Measurements from ENCODE around the gene DMRT2.

DMRT2 gene

DNA sequence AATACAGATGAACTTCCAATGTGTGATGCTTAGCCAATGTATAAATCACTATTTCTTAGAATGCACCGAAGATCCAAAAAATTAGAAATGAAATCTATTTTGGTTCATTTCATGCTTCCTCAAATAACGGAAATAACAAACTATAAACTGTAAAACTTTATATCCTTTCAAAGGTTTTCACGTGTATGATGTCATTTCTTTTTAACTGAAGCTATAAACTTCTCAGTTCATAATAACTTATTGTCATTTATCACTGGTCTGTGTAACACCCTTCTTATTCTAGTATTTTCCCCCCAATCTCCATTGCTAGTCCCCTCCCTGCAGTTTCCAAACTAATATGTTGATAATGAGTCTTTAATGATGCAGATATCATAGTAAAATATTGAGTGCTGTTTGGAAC is 36.4 kb downstream of the DMRT2 start:
- no peaks in the 10 kb centered on the region for H3K36me3 ChIP-seq (ENCODE audit: control insufficient read depth in 2 of 2, insufficient read depth in 2 of 2, low read length in 2 of 2)

DNA sequence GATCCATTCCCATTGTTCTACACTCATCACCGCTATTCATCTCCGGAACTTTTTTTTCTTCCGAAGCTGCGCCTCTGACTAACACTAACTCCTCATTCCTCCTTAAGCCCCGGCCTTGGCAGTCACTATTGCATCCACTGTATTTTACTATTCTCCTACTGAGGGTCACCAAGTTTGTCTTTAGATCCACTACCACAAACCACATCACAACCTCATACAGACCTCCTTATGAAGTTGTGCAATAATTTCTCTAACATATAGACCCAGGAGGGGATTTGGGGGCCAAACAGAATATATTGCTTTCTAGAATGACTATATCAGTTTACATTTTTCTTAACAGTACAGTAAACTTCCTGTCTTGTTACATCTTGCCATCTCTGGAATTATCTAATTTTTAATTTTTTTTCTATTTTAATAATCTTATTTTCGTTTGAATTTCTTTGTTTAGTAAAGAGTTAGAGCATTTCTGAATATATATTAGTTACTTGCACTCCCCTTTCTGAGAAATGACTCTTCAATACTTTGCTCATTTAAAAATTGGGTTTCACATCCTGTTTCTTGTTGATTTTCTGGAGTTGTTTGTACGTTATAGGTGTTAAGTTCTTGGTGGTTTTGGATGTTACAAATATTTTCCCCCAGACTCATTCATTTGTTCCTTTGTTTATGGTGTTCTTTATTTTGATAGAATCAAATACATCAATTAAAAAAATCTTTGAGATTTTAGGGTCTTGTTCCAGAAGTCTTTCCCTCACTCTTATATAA is 37.1 kb downstream of the DMRT2 start:
- Histone ChIP-seq H3K9ac (ENCODE audit: low read length in 2 of 2) (no peak overlapping the region), H3K4me1 (ENCODE audit: control insufficient read depth, insufficient read depth, low read length) (no peaks in the 10 kb centered on the region), H3K27ac (ENCODE audit: low read length) (no peak overlapping the region), H3K36me3 (ENCODE audit: control insufficient read depth in 2 of 2, insufficient read depth in 2 of 2, low read length in 2 of 2) (no peaks in the 10 kb centered on the region), H3K27me3 (ENCODE audit: control insufficient read depth in 1 of 2, insufficient read depth in 2 of 2, low read length in 2 of 2) (peaks cover 0 to 2% of the 10 kb centered on the region in 2 donors), H3K4me3 (ENCODE audit: low read length in 2 of 2) (no peak overlapping the region), H3K9me3 (ENCODE audit: control insufficient read depth in 2 of 2, low read length in 2 of 2) (no peaks in the 10 kb centered on the region)

More for the DNA sequence above, 36.4 kb downstream of the DMRT2 start:
- no peak overlapping the region for H3K9ac ChIP-seq (ENCODE audit: low read length in 2 of 2)
- no peaks in the 10 kb centered on the region for H3K9me3 ChIP-seq (ENCODE audit: control insufficient read depth in 2 of 2, low read length in 2 of 2)
- H3K27ac ChIP-seq (ENCODE audit: low read length), result no peak overlapping the region
- no peak overlapping the region for H3K4me3 ChIP-seq (ENCODE audit: low read length in 2 of 2)
- H3K27me3 ChIP-seq (ENCODE audit: control insufficient read depth in 1 of 2, insufficient read depth in 2 of 2, low read length in 2 of 2), result peaks cover 0 to 2% of the 10 kb centered on the region in 2 donors
- H3K4me1 ChIP-seq (ENCODE audit: control insufficient read depth, insufficient read depth, low read length), result no peaks in the 10 kb centered on the region

DNA sequence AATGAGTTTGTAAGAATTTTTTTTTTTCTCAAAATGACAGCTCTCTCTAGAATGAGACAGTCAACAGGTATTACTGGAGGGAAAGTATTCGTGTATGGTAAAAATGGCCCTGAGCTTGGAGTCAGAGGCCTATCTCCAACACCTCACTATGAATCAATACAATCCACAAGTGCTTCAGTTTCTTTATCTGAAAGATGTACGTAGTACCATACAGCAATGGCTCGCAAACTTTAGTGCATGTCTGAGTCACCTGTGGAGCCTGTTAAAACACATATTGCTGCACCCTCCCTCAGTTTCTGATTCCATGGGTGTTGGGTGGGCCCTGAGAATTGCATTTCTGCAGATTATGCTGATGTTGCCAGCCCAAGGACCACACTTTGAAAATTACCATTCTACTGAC is 44.6 kb downstream of the DMRT2 start:
- peaks cover 0 to 2% of the 10 kb centered on the region in 2 donors for H3K27me3 ChIP-seq (ENCODE audit: control insufficient read depth in 1 of 2, insufficient read depth in 2 of 2, low read length in 2 of 2)
- H3K4me1 ChIP-seq (ENCODE audit: control insufficient read depth, insufficient read depth, low read length), result no peaks in the 10 kb centered on the region
- no peak overlapping the region for H3K4me3 ChIP-seq (ENCODE audit: low read length in 2 of 2)
- H3K27ac ChIP-seq (ENCODE audit: low read length), result no peak overlapping the region
- H3K9me3 ChIP-seq (ENCODE audit: control insufficient read depth in 2 of 2, low read length in 2 of 2), result no peaks in the 10 kb centered on the region
- no peak overlapping the region for H3K9ac ChIP-seq (ENCODE audit: low read length in 2 of 2)
- no peaks in the 10 kb centered on the region for H3K36me3 ChIP-seq (ENCODE audit: control insufficient read depth in 2 of 2, insufficient read depth in 2 of 2, low read length in 2 of 2)

DNA sequence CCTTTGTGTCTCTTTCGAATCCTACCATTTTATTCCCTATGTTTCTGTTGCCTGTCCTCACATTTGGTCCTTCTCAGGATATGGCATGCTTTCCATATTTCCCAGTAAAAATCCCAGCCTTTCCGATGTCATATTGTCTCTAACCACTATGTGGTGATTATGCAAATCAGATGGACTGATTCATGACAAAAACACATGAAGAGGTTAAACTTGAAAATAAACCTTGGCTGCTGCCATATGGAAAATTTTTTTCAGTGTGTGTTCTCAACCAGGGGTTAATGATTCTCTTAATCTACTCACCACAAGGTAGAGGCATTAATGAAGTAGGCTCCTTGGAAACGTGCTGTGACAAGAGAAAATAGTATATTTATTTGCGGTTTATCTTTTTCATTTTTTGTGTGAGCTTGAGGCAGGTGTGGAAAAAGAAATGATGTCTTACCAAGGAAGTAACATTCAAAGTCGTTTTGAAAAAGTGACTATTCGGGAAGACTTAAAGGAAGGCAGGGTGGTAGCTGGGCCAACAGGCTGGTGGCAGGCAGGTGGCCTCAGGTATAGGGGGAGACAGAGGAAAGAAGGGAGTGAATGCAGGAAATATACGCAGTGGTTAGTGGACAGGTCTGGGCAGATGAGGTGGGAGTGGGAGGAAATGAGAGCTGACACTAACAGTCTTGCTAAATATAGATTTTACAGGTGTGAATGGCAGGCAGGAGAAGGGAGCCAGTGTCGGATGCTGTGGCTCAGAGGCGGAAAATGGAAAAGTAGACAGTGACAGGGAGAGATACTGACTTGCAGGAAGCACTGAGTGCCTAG is 46.2 kb downstream of the DMRT2 start:
- H3K4me3 ChIP-seq (ENCODE audit: low read length in 2 of 2), result no peak overlapping the region
- no peaks in the 10 kb centered on the region for H3K9me3 ChIP-seq (ENCODE audit: control insufficient read depth in 2 of 2, low read length in 2 of 2)
- H3K36me3 ChIP-seq (ENCODE audit: control insufficient read depth in 2 of 2, insufficient read depth in 2 of 2, low read length in 2 of 2), result no peaks in the 10 kb centered on the region
- H3K9ac ChIP-seq (ENCODE audit: low read length in 2 of 2), result no peak overlapping the region
- no peak overlapping the region for H3K27ac ChIP-seq (ENCODE audit: low read length)
- no peaks in the 10 kb centered on the region for H3K4me1 ChIP-seq (ENCODE audit: control insufficient read depth, insufficient read depth, low read length)
- peaks cover 0 to 5% of the 10 kb centered on the region in 2 donors for H3K27me3 ChIP-seq (ENCODE audit: control insufficient read depth in 1 of 2, insufficient read depth in 2 of 2, low read length in 2 of 2)

DNA sequence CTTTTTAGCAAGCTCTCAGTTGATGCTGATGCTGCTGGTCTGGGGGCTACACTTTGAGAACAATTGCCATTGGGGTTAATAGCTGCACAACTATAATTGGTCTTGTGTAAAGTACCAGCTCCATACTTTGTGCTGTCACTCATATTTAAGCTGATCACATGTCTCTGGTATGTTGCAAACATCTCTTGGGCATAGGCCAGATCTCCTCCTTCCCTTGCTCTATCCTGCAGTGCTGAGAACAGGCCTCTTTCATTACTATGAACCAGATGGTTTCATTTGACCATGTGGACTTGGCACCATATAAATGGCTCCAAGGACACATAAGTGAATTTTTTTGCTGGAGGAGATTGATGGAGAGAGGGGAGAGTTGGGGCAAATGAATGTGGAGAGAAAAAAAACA is 48.4 kb downstream of the DMRT2 start:
- no peaks in the 10 kb centered on the region for H3K4me1 ChIP-seq (ENCODE audit: control insufficient read depth, insufficient read depth, low read length)
- H3K27me3 ChIP-seq (ENCODE audit: control insufficient read depth in 1 of 2, insufficient read depth in 2 of 2, low read length in 2 of 2), result peaks cover 0 to 5% of the 10 kb centered on the region in 2 donors
- no peak overlapping the region for H3K4me3 ChIP-seq (ENCODE audit: low read length in 2 of 2)

DNA sequence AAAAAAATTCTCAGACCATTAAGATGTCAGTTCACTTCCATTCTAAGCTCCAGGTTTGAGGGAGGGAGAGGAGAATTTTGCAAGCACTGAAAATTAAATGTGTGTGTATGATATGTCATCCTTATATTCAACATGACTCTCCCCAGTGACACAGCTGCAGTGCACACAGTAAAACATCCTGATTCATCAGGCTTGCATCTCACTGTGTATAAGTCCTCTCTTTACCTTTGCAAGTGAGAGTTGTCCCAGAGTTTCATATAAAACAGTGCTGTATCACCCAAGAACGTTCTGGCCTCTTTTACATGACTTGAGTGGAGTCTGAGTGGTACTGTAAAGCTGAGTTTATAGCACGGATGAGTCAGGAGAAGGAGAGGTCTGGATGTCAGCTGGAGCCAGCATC is 50.0 kb downstream of the DMRT2 start:
- Histone ChIP-seq H3K9me3 (ENCODE audit: control insufficient read depth in 2 of 2, low read length in 2 of 2) (no peaks in the 10 kb centered on the region), H3K27me3 (ENCODE audit: control insufficient read depth in 1 of 2, insufficient read depth in 2 of 2, low read length in 2 of 2) (peaks cover 0 to 5% of the 10 kb centered on the region in 2 donors), H3K4me3 (ENCODE audit: low read length in 2 of 2) (no peak overlapping the region), H3K4me1 (ENCODE audit: control insufficient read depth, insufficient read depth, low read length) (no peaks in the 10 kb centered on the region), H3K36me3 (ENCODE audit: control insufficient read depth in 2 of 2, insufficient read depth in 2 of 2, low read length in 2 of 2) (no peaks in the 10 kb centered on the region), H3K27ac (ENCODE audit: low read length) (no peak overlapping the region), H3K9ac (ENCODE audit: low read length in 2 of 2) (no peak overlapping the region)

More for the DNA sequence above, 48.4 kb downstream of the DMRT2 start:
- H3K9ac ChIP-seq (ENCODE audit: low read length in 2 of 2), result no peak overlapping the region
- H3K27ac ChIP-seq (ENCODE audit: low read length), result no peak overlapping the region
- H3K9me3 ChIP-seq (ENCODE audit: control insufficient read depth in 2 of 2, low read length in 2 of 2), result no peaks in the 10 kb centered on the region
- H3K36me3 ChIP-seq (ENCODE audit: control insufficient read depth in 2 of 2, insufficient read depth in 2 of 2, low read length in 2 of 2), result no peaks in the 10 kb centered on the region

DNA sequence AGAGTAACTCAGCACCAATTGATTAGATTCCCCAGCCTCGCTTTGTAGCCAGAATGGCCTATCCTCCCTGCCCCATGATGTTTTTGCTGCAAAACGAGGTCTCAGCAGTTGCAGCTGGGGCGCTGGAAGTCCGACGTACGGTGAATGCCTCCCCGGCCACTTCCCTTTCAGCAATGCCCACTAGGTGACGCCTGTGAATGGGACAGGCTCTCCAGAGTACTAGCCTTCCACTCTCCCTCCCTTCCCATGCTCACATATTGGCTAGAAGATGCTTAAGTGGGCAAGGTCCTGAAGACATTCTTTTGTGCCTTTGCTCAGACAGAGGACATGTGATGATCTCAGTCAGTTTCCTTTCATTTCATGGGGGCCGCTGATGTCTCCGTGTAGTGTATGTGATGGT is 50.8 kb downstream of the DMRT2 start:
- no peaks in the 10 kb centered on the region for H3K36me3 ChIP-seq (ENCODE audit: control insufficient read depth in 2 of 2, insufficient read depth in 2 of 2, low read length in 2 of 2)
- H3K9me3 ChIP-seq (ENCODE audit: control insufficient read depth in 2 of 2, low read length in 2 of 2), result peaks cover 0 to 5% of the 10 kb centered on the region in 2 donors
- no peak overlapping the region for H3K9ac ChIP-seq (ENCODE audit: low read length in 2 of 2)
- no peak overlapping the region for H3K4me3 ChIP-seq (ENCODE audit: low read length in 2 of 2)
- peaks cover 0 to 5% of the 10 kb centered on the region in 2 donors for H3K27me3 ChIP-seq (ENCODE audit: control insufficient read depth in 1 of 2, insufficient read depth in 2 of 2, low read length in 2 of 2)
- H3K4me1 ChIP-seq (ENCODE audit: control insufficient read depth, insufficient read depth, low read length), result no peaks in the 10 kb centered on the region
- no peak overlapping the region for H3K27ac ChIP-seq (ENCODE audit: low read length)

DNA sequence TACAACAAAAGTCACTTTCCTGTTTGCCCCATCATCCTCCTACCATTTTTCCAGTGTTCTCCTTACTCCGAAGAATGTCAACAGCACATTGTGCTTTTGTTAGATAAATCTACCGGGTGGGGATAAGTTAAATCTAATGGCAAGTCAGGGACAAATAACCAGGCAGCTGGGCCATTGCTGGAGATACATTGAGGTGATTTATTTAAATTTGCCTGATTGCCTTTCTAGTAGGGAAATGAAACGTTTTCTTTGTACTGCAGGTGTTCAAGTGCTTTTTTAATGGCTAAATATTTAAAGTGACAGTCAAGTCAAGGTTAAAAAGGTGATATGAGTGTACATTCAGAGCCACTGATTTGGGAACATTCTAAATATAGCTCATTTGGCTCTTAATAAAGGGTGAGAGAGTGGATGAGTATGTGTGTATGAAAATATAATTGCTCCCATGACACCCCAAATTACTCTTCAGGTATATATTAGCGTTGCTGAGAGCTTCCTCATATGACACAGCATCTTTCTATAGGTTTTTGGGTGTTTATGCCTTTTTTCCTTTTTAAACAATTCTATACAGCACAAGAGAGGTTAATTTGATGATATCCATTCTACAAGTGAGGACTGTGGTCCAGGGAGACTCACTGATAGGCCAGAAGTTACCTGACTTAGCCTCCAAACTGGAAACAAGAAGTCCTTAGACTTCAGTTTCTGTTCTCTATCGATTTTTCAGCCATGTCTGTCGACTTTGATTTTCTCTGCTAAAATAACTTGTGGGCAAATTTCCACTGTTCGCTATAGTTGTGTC is 51.9 kb downstream of the DMRT2 start:
- peaks cover 0 to 5% of the 10 kb centered on the region in 2 donors for H3K27me3 ChIP-seq (ENCODE audit: control insufficient read depth in 1 of 2, insufficient read depth in 2 of 2, low read length in 2 of 2)
- H3K9ac ChIP-seq (ENCODE audit: low read length in 2 of 2), result no peak overlapping the region
- peaks cover 0 to 5% of the 10 kb centered on the region in 2 donors for H3K9me3 ChIP-seq (ENCODE audit: control insufficient read depth in 2 of 2, low read length in 2 of 2)
- no peak overlapping the region for H3K4me3 ChIP-seq (ENCODE audit: low read length in 2 of 2)
- H3K36me3 ChIP-seq (ENCODE audit: control insufficient read depth in 2 of 2, insufficient read depth in 2 of 2, low read length in 2 of 2), result no peaks in the 10 kb centered on the region
- H3K27ac ChIP-seq (ENCODE audit: low read length), result no peak overlapping the region
- H3K4me1 ChIP-seq (ENCODE audit: control insufficient read depth, insufficient read depth, low read length), result no peaks in the 10 kb centered on the region

DNA sequence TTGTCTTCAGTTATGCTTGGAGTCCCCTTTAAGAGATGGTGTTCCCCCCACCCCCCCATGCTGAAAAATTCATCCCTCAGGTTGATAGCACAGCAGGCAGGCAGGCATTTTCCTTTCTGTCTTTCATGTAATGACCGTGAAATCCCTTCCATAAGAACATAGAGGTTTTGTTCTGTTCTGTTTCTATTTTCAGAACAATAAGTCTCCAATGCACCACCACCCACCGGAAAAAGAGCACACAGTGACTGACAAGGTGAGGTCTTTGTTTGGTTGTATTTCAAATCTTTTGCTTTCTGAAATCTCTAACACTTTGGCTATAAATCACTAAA is 52.4 kb downstream of the DMRT2 start:
- H3K27ac ChIP-seq (ENCODE audit: low read length), result no peak overlapping the region
- no peak overlapping the region for H3K4me3 ChIP-seq (ENCODE audit: low read length in 2 of 2)
- H3K27me3 ChIP-seq (ENCODE audit: control insufficient read depth in 1 of 2, insufficient read depth in 2 of 2, low read length in 2 of 2), result peaks cover 0 to 5% of the 10 kb centered on the region in 2 donors
- peaks cover 0 to 5% of the 10 kb centered on the region in 2 donors for H3K9me3 ChIP-seq (ENCODE audit: control insufficient read depth in 2 of 2, low read length in 2 of 2)
- H3K36me3 ChIP-seq (ENCODE audit: control insufficient read depth in 2 of 2, insufficient read depth in 2 of 2, low read length in 2 of 2), result no peaks in the 10 kb centered on the region
- H3K4me1 ChIP-seq (ENCODE audit: control insufficient read depth, insufficient read depth, low read length), result no peaks in the 10 kb centered on the region
- no peak overlapping the region for H3K9ac ChIP-seq (ENCODE audit: low read length in 2 of 2)
